Posterior vena cava (tissue), 2 donors: ENCODE measurements around the gene MAPK7. TPM values are rescaled to one million over a fixed set of nuclear protein-coding genes. Genes with fewer than 3 reads are reported as not detected.
A peak's percentile ranks its signal among the peaks of the same experiment; 100 is the strongest.

Experiments
- DNase-seq: peaks from one replicate; pipeline ENCODE4 v3.0.0-alpha.2; 2020; ENCODE audit warnings: low spot score
- intact Hi-C, 2 donors: fragments of 100-400 bp; cut with DNase I; formaldehyde crosslinking; loops; one replicate each; pipeline versions ENCODE4 v1.14.1 to v1.14.2; 2022 to 2023
- total RNA-seq, 2 donors: library from RNA; stranded (reverse); fragmentation: NEBNext Ultra II Directional; extraction: Animal tissue kit (Norgen Biotek cat#: 25700); gene quantifications; one replicate each; pipeline ENCODE4 v1.2.1, GENCODE V29; 2021
- donor health status: DM: yes; HTN: yes; CAD: no.
- donor health status: DM: yes; HTN: yes; CAD: no.

The MAPK7 gene
- total RNA-seq, 2 donors from 2014 or later: 28.8 to 29.2 TPM

GRCh38 chr17:19360772-19361171, 17.5 kb upstream of the MAPK7 start:
- intact Hi-C loops: loop anchor here (5.0 to 10.0 kb wide), 3 partner anchors 92 to 404 kb away; no protein-coding TSS in a partner anchor
- DNase-seq: no peak

- no peak for DNase-seq
- intact Hi-C loops: loop anchor here (5.0 to 10.0 kb wide), 3 partner anchors 91 to 403 kb away; no protein-coding TSS in a partner anchor
Measured at GRCh38 chr17:19361326-19361725, 17.0 kb upstream of the MAPK7 start.

GRCh38 chr17:19361944-19362276, 16.4 kb upstream of the MAPK7 start:
- peak; percentile 89 for DNase-seq

GRCh38 chr17:19362277-19363113, 15.8 kb upstream of the MAPK7 start, which contains the start of gene B9D1:
Gene B9D1, minus strand, starts transcription at chr17:19362723. Its CDS starts 154 bp downstream, at chr17:19362569.
- peak; percentile 98 for DNase-seq
- intact Hi-C loops: loop anchor here (2.0 to 10.0 kb wide), 4 partner anchors 86 to 402 kb away; no protein-coding TSS in a partner anchor

More at GRCh38 chr17:19361944-19362276, 16.4 kb upstream of the MAPK7 start:
- intact Hi-C loops: loop anchor here (2.0 to 10.0 kb wide), 4 partner anchors 87 to 403 kb away; no protein-coding TSS in a partner anchor

GRCh38 chr17:19363114-19363438, 15.2 kb upstream of the MAPK7 start:
- DNase-seq: no peak
- intact Hi-C loops: loop anchor here (2.0 to 10.0 kb wide), 4 partner anchors 86 to 402 kb away; no protein-coding TSS in a partner anchor

GRCh38 chr17:19363460-19364035, 14.8 kb upstream of the MAPK7 start:
- intact Hi-C loops: loop anchor here (2.0 to 10.0 kb wide), 4 partner anchors 85 to 401 kb away; no protein-coding TSS in a partner anchor
- DNase-seq: peak; percentile 17

GRCh38 chr17:19364699-19365498, 13.4 kb upstream of the MAPK7 start:
- DNase-seq: peak; percentile 67
- intact Hi-C loops: loop anchor here (5.0 to 10.0 kb wide), 3 partner anchors 87 to 400 kb away; no protein-coding TSS in a partner anchor

GRCh38 chr17:19365499-19365817, 12.8 kb upstream of the MAPK7 start:
- no peak for DNase-seq
- intact Hi-C loops: loop anchor here in 1 of 2 donors (10.0 kb wide), 1 partner anchor 399 kb away; no protein-coding TSS in a partner anchor

GRCh38 chr17:19365833-19366636, 12.3 kb upstream of the MAPK7 start:
- intact Hi-C loops: loop anchor here in 1 of 2 donors (10.0 kb wide), 1 partner anchor 399 kb away; no protein-coding TSS in a partner anchor
- no peak for DNase-seq

- intact Hi-C loops: loop anchor here in 1 of 2 donors (10.0 kb wide), 1 partner anchor 398 kb away; no protein-coding TSS in a partner anchor
Measured at GRCh38 chr17:19366637-19366972, 11.7 kb upstream of the MAPK7 start.

GRCh38 chr17:19368229-19368628, 10.1 kb upstream of the MAPK7 start:
- intact Hi-C loops: loop anchor here in 1 of 2 donors (10.0 kb wide), 1 partner anchor 397 kb away; no protein-coding TSS in a partner anchor
- peak; percentile 56 for DNase-seq

More at GRCh38 chr17:19366637-19366972, 11.7 kb upstream of the MAPK7 start:
- no peak for DNase-seq

GRCh38 chr17:19369107-19369778, 9.1 kb upstream of the MAPK7 start:
- intact Hi-C loops: loop anchor here in 1 of 2 donors (10.0 kb wide), 1 partner anchor 396 kb away; no protein-coding TSS in a partner anchor
- no peak for DNase-seq

- DNase-seq: no peak
- intact Hi-C loops: loop anchor here in 1 of 2 donors (10.0 kb wide), 1 partner anchor 395 kb away; no protein-coding TSS in a partner anchor
Measured at GRCh38 chr17:19369846-19370492, 8.3 kb upstream of the MAPK7 start.

GRCh38 chr17:19370493-19370960, 7.8 kb upstream of the MAPK7 start:
- intact Hi-C loops: no loop called here
- no peak for DNase-seq

GRCh38 chr17:19371259-19372010, 6.9 kb upstream of the MAPK7 start:
- no peak for DNase-seq
- intact Hi-C loops: no loop called here

- intact Hi-C loops: no loop called here
Measured at GRCh38 chr17:19372011-19372370, 6.3 kb upstream of the MAPK7 start.

GRCh38 chr17:19372439-19372838, 5.9 kb upstream of the MAPK7 start:
- no peak for DNase-seq
- intact Hi-C loops: no loop called here

More at GRCh38 chr17:19372011-19372370, 6.3 kb upstream of the MAPK7 start:
- no peak for DNase-seq
